Measurements from ENCODE around the gene CERS5.

GRCh38 chr12:50197297-50197727 lies 30.1 kb upstream of the CERS5 start:
- TF ChIP-seq YY1 (IDR thresholded peaks at IDR 0.05; ENCODE audit: insufficient read depth, insufficient read length) = no peak
- TF ChIP-seq ZNF274 (IDR thresholded peaks at IDR 0.05; ENCODE audit: low read depth, low read length) = no peak

Data from NT2/D1 (cell line).